WTC11 (cell line): ENCODE results near the gene LRMDA. TPM values are rescaled to one million over a fixed set of nuclear protein-coding genes. Genes with fewer than 3 reads are reported as not detected.

Source experiments
- ATAC-seq: fragments of 200-7000 bp; cut with Tn5 transposase; 2 replicates; pipeline ENCODE4 v1.10.0; 2021; ENCODE audit warnings: mild to moderate bottlenecking, moderate library complexity
- CTCF ChIA-PET: fragments of 300-600 bp; sonication (Branson Sonifier 250); formaldehyde crosslinking; loops from one replicate; lab custom pipeline; 2021; ENCODE audit warnings: antibody characterized with exemption; lab: Charles Lee
- POLR2A ChIA-PET: fragments of 350-600 bp; sonication (Branson Sonifier 250); formaldehyde crosslinking; loops from one replicate; lab custom pipeline; 2021; ENCODE audit warnings: antibody characterized with exemption; lab: Charles Lee
- DNase-seq: peaks from one replicate; pipeline ENCODE4 v3.0.0; 2021; ENCODE audit warnings: low spot score
- H3K27ac Mint-ChIP-seq: 2 replicates; pipeline ENCODE4 v1.8.0; 2021; ENCODE audit warnings: mixed read lengths
- H3K27me3 Mint-ChIP-seq: 2 replicates; pipeline ENCODE4 v1.8.0; 2021; ENCODE audit warnings: low read depth, mild to moderate bottlenecking, moderate library complexity, mixed read lengths
- H3K36me3 Mint-ChIP-seq: 2 replicates; pipeline ENCODE4 v1.8.0; 2021; ENCODE audit warnings: mixed read lengths
- H3K4me1 Mint-ChIP-seq: 2 replicates; pipeline ENCODE4 v1.8.0; 2022; ENCODE audit warnings: mixed read lengths
- H3K4me3 Mint-ChIP-seq: 2 replicates; pipeline ENCODE4 v1.8.0; 2021; ENCODE audit warnings: mild to moderate bottlenecking, moderate library complexity, mixed read lengths
- H3K9me3 Mint-ChIP-seq: 2 replicates; pipeline ENCODE4 v1.8.0; 2021; ENCODE audit warnings: mixed read lengths
- ARID4B ChIP-seq: sonication (generic); formaldehyde crosslinking; IDR thresholded peaks from 2 replicates; pipeline ENCODE4 v1.8.0; 2023; ENCODE audit warnings: missing genetic modification reagents, mild to moderate bottlenecking, borderline replicate concordance
- CDX4 ChIP-seq: fragments of 250-450 bp; sonication (Bioruptor Pico); IDR thresholded peaks from 2 replicates; pipeline ENCODE4 v1.9.0; 2021; ENCODE audit warnings: moderate library complexity, mild to moderate bottlenecking, inconsistent platforms, borderline replicate concordance
- ELF4 ChIP-seq: sonication (generic); formaldehyde crosslinking; IDR thresholded peaks from 2 replicates; pipeline ENCODE4 v1.8.1; 2022; ENCODE audit warnings: low read depth, mild to moderate bottlenecking, moderate library complexity, missing genetic modification reagents
- EMX1 ChIP-seq: fragments of 250-450 bp; sonication (Bioruptor Pico); IDR thresholded peaks from 2 replicates; pipeline ENCODE4 v1.8.0; 2021; ENCODE audit warnings: mild to moderate bottlenecking
- FOXK1 ChIP-seq: sonication (generic); formaldehyde crosslinking; IDR thresholded peaks from 2 replicates; pipeline ENCODE4 v1.8.0; 2022; ENCODE audit warnings: mild to moderate bottlenecking, moderate library complexity, missing genetic modification reagents
- MLX ChIP-seq: sonication (generic); formaldehyde crosslinking; IDR thresholded peaks from 2 replicates; pipeline ENCODE4 v1.8.1; 2023; ENCODE audit warnings: mild to moderate bottlenecking, missing genetic modification reagents, moderate library complexity
- NR3C1 ChIP-seq: sonication (generic); formaldehyde crosslinking; conservative IDR thresholded peaks from 2 replicates; pipeline ENCODE4 v1.8.1; 2023; ENCODE audit warnings: low read depth, mild to moderate bottlenecking, missing genetic modification reagents
- PREB ChIP-seq: sonication (generic); formaldehyde crosslinking; IDR thresholded peaks from 2 replicates; pipeline ENCODE4 v1.8.1; 2022; ENCODE audit warnings: mild to moderate bottlenecking, missing genetic modification reagents, moderate library complexity, borderline replicate concordance
- SMAD4 ChIP-seq: sonication (generic); formaldehyde crosslinking; IDR thresholded peaks from 2 replicates; pipeline ENCODE4 v1.8.0; 2022; ENCODE audit warnings: mild to moderate bottlenecking, missing genetic modification reagents
- ZNF423 ChIP-seq: fragments of 250-450 bp; sonication (Bioruptor Pico); IDR thresholded peaks from 2 replicates; pipeline ENCODE4 v2.1.2; 2022; ENCODE audit warnings: mild to moderate bottlenecking, moderate library complexity
- ZNF512 ChIP-seq: sonication (generic); formaldehyde crosslinking; IDR thresholded peaks from 2 replicates; pipeline ENCODE4 v1.8.1; 2022; ENCODE audit warnings: missing genetic modification reagents, borderline replicate concordance
- ZNF671 ChIP-seq: fragments of 250-450 bp; sonication (Bioruptor Pico); IDR thresholded peaks from 2 replicates; pipeline ENCODE4 v1.8.0; 2021; ENCODE audit warnings: mild to moderate bottlenecking
- total RNA-seq: library from RNA; stranded (reverse); gene quantifications from 3 replicates; pipeline ENCODE4 v1.2.3, GENCODE V29; 2021

LRMDA gene
- total RNA-seq, 1 experiment from 2014 or later, result 0.92 TPM

GRCh38 chr10:75665707-75666106 is 234.3 kb downstream of the LRMDA start (continued):
- TF ChIP-seq CDX4 (CRISPR knock-in tag), result no peak

- DNase-seq (no peak), ATAC-seq (no peak)
- H3K4me3 Mint-ChIP-seq, result no peak overlapping the region
- ChIA-PET CTCF (no interaction called here), POLR2A (interaction anchor here (1.0 kb wide), 1 partner anchor 247 kb away, joined by 3 read pairs; no protein-coding TSS in a partner anchor)
- H3K27me3 Mint-ChIP-seq, result peaks cover 2% of the 10 kb centered on the region
- TF ChIP-seq MLX (CRISPR knock-in tag), result no peak
- no peak for TF ChIP-seq ARID4B (CRISPR knock-in tag)
- no peak overlapping the region for H3K27ac Mint-ChIP-seq
- peaks cover 24% of the 10 kb centered on the region for H3K36me3 Mint-ChIP-seq
- peaks cover 46% of the 10 kb centered on the region for H3K9me3 Mint-ChIP-seq
- H3K4me1 Mint-ChIP-seq, result no peaks in the 10 kb centered on the region
Observed at GRCh38 chr10:75672111-75672671, 240.8 kb downstream of the LRMDA start.

GRCh38 chr10:75672842-75673241 is 241.4 kb downstream of the LRMDA start:
- POLR2A ChIA-PET, result interaction anchor here (1.0 kb wide), 1 partner anchor 246 kb away, joined by 3 read pairs; no protein-coding TSS in a partner anchor
- H3K4me1 Mint-ChIP-seq, result no peaks in the 10 kb centered on the region
- H3K27me3 Mint-ChIP-seq, result peaks cover 2% of the 10 kb centered on the region
- no peak overlapping the region for H3K4me3 Mint-ChIP-seq
- CTCF ChIA-PET, result no interaction called here
- ATAC-seq (no peak), DNase-seq (no peak)
- H3K27ac Mint-ChIP-seq, result no peak overlapping the region
- no peak for TF ChIP-seq NR3C1 (CRISPR knock-in tag)
- no peak for TF ChIP-seq PREB (CRISPR knock-in tag)
- no peak for TF ChIP-seq EMX1 (CRISPR knock-in tag)
- TF ChIP-seq ZNF671 (CRISPR knock-in tag), result no peak
- no peak for TF ChIP-seq ZNF423 (CRISPR knock-in tag)
- no peak for TF ChIP-seq FOXK1 (CRISPR knock-in tag)
- TF ChIP-seq ELF4, result no peak
- H3K36me3 Mint-ChIP-seq, result peaks cover 24% of the 10 kb centered on the region
- H3K9me3 Mint-ChIP-seq, result peaks cover 43% of the 10 kb centered on the region

GRCh38 chr10:75677541-75677940 is 246.1 kb downstream of the LRMDA start:
- Mint-ChIP-seq H3K9me3 (peaks cover 8% of the 10 kb centered on the region; the same call in 1 of the 2 replicates), H3K4me3 (no peak overlapping the region), H3K27ac (no peak overlapping the region), H3K36me3 (no peaks in the 10 kb centered on the region), H3K4me1 (no peaks in the 10 kb centered on the region), H3K27me3 (peaks cover 2% of the 10 kb centered on the region; the same call in 1 of the 2 replicates)
- no peak for TF ChIP-seq ZNF512 (CRISPR knock-in tag)
- TF ChIP-seq ELF4, result no peak
- no peak for TF ChIP-seq SMAD4 (CRISPR knock-in tag)
- DNase-seq (no peak), ATAC-seq (no peak)
- POLR2A ChIA-PET, result no interaction called here
- CTCF ChIA-PET, result no interaction called here
